Measurements from ENCODE around the gene RXYLT1. TPM values are rescaled to one million over a fixed set of nuclear protein-coding genes. Genes with fewer than 3 reads are reported as not detected.

RXYLT1 gene
- total RNA-seq, 2 donors from 2014 or later = 14.7 to 20.9 TPM

GRCh38 chr12:63811755-63812154, 32.0 kb downstream of the RXYLT1 start:
- H3K27ac Mint-ChIP-seq = peak overlapping the region in 1 of 2 donors; percentile 56
- DNase-seq (ENCODE audit: low spot score) (no peak), ATAC-seq (no peak)
- peaks cover 18 to 20% of the 10 kb centered on the region in 2 donors for H3K4me1 Mint-ChIP-seq (ENCODE audit: low read depth in 2 of 2)
- H3K36me3 Mint-ChIP-seq = no peaks in the 10 kb centered on the region
- H3K9me3 Mint-ChIP-seq = no peaks in the 10 kb centered on the region
- no peak overlapping the region for H3K4me3 Mint-ChIP-seq
- H3K27me3 Mint-ChIP-seq = peaks cover 0 to 3% of the 10 kb centered on the region in 2 donors

- peaks cover 5% of the 10 kb centered on the region for H3K36me3 Mint-ChIP-seq
- ATAC-seq = peak in 1 of 2 donors; percentile 61
- DNase-seq (ENCODE audit: low spot score) = no peak
- H3K9me3 Mint-ChIP-seq = no peaks in the 10 kb centered on the region
- H3K27ac Mint-ChIP-seq = peak overlapping the region; percentile 53 to 70
- peaks cover 3 to 6% of the 10 kb centered on the region in 2 donors for H3K27me3 Mint-ChIP-seq
- H3K4me3 Mint-ChIP-seq = peak overlapping the region; percentile 63
- peaks cover 18 to 20% of the 10 kb centered on the region in 2 donors for H3K4me1 Mint-ChIP-seq (ENCODE audit: low read depth in 2 of 2)
Observed at GRCh38 chr12:63814146-63814772, 34.5 kb downstream of the RXYLT1 start.

DNA sequence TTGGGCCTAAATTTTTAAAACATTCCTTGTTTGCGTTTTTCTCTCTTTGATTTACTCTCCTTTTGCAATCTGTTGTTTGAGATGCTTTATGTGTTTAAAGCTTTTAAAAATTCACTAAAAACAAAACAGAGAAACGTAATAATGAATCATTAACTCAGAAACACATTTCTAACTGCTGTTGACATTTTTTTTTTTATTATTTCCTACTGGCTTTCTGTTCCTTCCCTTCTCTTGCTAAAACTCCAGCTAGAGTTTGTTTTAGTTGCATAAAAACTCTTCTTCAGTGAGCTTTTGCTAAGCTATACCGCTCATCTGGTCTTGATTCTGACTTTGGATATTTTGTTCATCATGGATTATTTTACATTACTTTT, 35.8 kb downstream of the RXYLT1 start:
- H3K27ac Mint-ChIP-seq = peak overlapping the region; percentile 53 to 65
- no peaks in the 10 kb centered on the region for H3K9me3 Mint-ChIP-seq
- peaks cover 5% of the 10 kb centered on the region for H3K36me3 Mint-ChIP-seq
- H3K27me3 Mint-ChIP-seq = peaks cover 6 to 13% of the 10 kb centered on the region in 2 donors
- peak overlapping the region; percentile 63 for H3K4me3 Mint-ChIP-seq
- H3K4me1 Mint-ChIP-seq (ENCODE audit: low read depth in 2 of 2) = peaks cover 15 to 20% of the 10 kb centered on the region in 2 donors
- no peak for ATAC-seq
- no peak for DNase-seq (ENCODE audit: low spot score)

DNA sequence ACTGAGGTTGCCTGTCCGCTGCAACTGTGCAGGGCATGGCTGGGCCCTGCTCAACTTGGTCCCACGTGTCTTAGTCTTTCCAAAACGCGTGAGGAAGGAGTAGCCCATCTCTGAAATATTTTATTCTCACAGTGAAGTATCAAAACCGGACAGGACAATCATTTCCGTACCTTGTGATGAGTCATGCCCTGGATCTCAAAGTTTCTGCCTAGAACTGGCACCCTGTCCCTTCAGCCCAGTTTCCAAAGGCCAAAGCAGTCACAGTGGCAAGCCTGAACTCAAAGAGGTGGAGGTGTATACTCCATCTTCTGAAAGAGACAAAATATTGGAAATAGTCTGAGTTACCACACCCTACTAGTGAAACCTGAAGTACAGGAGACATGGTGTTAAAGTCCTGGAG, 36.3 kb downstream of the RXYLT1 start:
- peaks cover 5% of the 10 kb centered on the region for H3K36me3 Mint-ChIP-seq
- H3K27ac Mint-ChIP-seq = peak overlapping the region; percentile 53 to 65
- no peaks in the 10 kb centered on the region for H3K9me3 Mint-ChIP-seq
- H3K27me3 Mint-ChIP-seq = peaks cover 6 to 13% of the 10 kb centered on the region in 2 donors
- ATAC-seq = peak in 1 of 2 donors; percentile 48
- peaks cover 15 to 20% of the 10 kb centered on the region in 2 donors for H3K4me1 Mint-ChIP-seq (ENCODE audit: low read depth in 2 of 2)
- no peak for DNase-seq (ENCODE audit: low spot score)
- peak overlapping the region; percentile 63 for H3K4me3 Mint-ChIP-seq

DNA sequence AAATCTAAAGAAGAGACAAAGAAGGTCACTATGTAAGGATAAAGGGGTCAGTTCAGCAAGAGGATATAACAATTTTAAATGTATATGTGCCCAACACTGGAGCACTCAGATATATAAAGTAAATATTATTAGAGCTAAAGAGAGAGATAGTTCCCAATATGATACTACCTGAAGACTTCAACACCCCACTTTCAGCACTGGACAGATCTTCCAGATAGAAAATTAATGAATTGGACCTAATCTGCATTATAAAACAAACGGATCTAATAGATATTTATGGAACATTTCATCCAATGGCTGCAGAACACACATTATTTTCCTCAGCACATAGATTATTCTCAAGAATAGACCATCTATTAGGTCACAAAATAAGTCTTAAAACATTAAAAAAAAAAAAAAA, 40.7 kb downstream of the RXYLT1 start:
- ATAC-seq (no peak), DNase-seq (ENCODE audit: low spot score) (no peak)
- Mint-ChIP-seq H3K27me3 (peaks cover 21 to 25% of the 10 kb centered on the region in 2 donors), H3K4me1 (ENCODE audit: low read depth in 2 of 2) (peaks cover 6 to 18% of the 10 kb centered on the region in 2 donors), H3K9me3 (no peaks in the 10 kb centered on the region), H3K27ac (no peak overlapping the region), H3K4me3 (no peak overlapping the region), H3K36me3 (peaks cover 5% of the 10 kb centered on the region)

GRCh38 chr12:63821781-63822251, 42.1 kb downstream of the RXYLT1 start:
- no peak for DNase-seq (ENCODE audit: low spot score)
- peak; percentile 38 to 64 for ATAC-seq
- Mint-ChIP-seq H3K27me3 (peaks cover 18 to 25% of the 10 kb centered on the region in 2 donors), H3K4me1 (ENCODE audit: low read depth in 2 of 2) (peaks cover 0 to 9% of the 10 kb centered on the region in 2 donors), H3K36me3 (peaks cover 5% of the 10 kb centered on the region), H3K4me3 (peak overlapping the region; percentile 79), H3K27ac (peak overlapping the region in 1 of 2 donors; percentile 83), H3K9me3 (no peaks in the 10 kb centered on the region)

DNA sequence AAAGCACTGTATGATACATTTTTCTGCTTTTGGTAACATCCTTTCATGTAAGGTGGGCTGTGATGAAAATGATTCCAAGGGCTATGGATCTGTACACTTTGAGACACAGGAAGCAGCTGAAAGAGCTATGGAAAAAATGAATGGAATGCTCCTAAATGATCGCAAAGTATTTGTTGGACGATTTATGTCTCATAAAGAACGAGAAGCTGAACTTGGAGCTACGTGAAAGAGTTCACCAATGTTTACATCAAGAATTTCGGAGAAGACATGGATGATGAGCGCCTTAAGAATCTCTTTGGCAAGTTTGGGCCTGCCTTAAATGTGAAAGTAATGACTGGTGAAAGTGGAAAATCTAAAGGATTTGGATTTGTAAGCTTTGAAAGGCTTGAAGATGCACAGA, 42.6 kb downstream of the RXYLT1 start:
- ATAC-seq (no peak), DNase-seq (ENCODE audit: low spot score) (no peak)
- peaks cover 5% of the 10 kb centered on the region for H3K36me3 Mint-ChIP-seq
- peaks cover 0 to 9% of the 10 kb centered on the region in 2 donors for H3K4me1 Mint-ChIP-seq (ENCODE audit: low read depth in 2 of 2)
- no peak overlapping the region for H3K4me3 Mint-ChIP-seq
- no peaks in the 10 kb centered on the region for H3K9me3 Mint-ChIP-seq
- H3K27ac Mint-ChIP-seq = peak overlapping the region in 1 of 2 donors; percentile 83
- H3K27me3 Mint-ChIP-seq = peaks cover 18 to 25% of the 10 kb centered on the region in 2 donors

- Mint-ChIP-seq H3K36me3 (peaks cover 5% of the 10 kb centered on the region), H3K9me3 (no peaks in the 10 kb centered on the region), H3K27me3 (peaks cover 18 to 25% of the 10 kb centered on the region in 2 donors), H3K4me1 (ENCODE audit: low read depth in 2 of 2) (peaks cover 0 to 9% of the 10 kb centered on the region in 2 donors), H3K4me3 (no peak overlapping the region), H3K27ac (no peak overlapping the region)
- ATAC-seq (peak in 1 of 2 donors; percentile 43), DNase-seq (ENCODE audit: low spot score) (no peak)
Observed at GRCh38 chr12:63823040-63823439, 43.3 kb downstream of the RXYLT1 start.

- no peak overlapping the region for H3K4me3 Mint-ChIP-seq
- H3K4me1 Mint-ChIP-seq (ENCODE audit: low read depth in 2 of 2) = peaks cover 0 to 9% of the 10 kb centered on the region in 2 donors
- DNase-seq (ENCODE audit: low spot score) (no peak), ATAC-seq (no peak)
- no peaks in the 10 kb centered on the region for H3K36me3 Mint-ChIP-seq
- H3K27ac Mint-ChIP-seq = no peak overlapping the region
- no peaks in the 10 kb centered on the region for H3K9me3 Mint-ChIP-seq
- peaks cover 21 to 22% of the 10 kb centered on the region in 2 donors for H3K27me3 Mint-ChIP-seq
Observed at GRCh38 chr12:63826006-63826585, 46.4 kb downstream of the RXYLT1 start.

DNA sequence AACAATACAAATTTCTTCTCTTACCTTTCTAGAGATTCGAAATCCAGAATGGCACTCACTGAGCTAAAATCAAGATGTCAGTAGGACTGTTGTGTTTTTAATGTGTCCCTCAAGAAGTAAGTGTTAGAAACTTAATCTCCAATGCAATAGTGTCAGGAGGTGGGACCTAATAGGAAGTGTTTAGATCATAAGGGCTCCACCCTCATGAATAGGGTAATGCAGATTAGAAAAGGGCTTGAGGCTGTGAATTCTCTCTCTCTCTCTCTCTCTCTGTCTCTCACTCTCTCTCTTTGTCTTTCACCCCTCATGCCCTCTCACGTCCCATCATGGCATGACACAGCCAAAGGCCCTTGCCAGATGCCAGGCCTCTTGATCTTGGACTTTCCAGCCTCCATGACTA, 49.2 kb downstream of the RXYLT1 start:
- Mint-ChIP-seq H3K4me3 (no peak overlapping the region), H3K27me3 (peaks cover 14 to 16% of the 10 kb centered on the region in 2 donors), H3K27ac (no peak overlapping the region), H3K9me3 (no peaks in the 10 kb centered on the region), H3K36me3 (no peaks in the 10 kb centered on the region), H3K4me1 (ENCODE audit: low read depth in 2 of 2) (no peaks in the 10 kb centered on the region)
- DNase-seq (ENCODE audit: low spot score) (no peak), ATAC-seq (no peak)

DNA sequence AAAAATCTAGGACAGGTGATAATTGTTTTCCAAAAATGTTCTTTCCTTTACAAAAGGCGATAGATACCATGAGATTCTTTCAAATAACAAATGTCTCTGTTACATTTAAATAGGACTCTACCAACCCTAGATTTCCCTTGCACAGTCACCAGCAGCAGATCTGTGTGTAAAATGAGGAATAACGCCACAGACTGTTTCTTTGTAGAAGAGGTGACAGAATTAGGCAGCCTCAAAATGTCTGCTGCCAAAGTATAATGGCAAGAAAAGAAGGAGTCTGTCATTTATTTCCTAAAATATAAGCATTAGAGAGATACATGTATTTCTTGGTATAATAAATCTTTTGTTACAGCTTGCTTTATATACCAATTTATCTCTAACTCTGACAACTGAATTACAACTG, 56.3 kb downstream of the RXYLT1 start:
- H3K27me3 Mint-ChIP-seq = peaks cover 13 to 15% of the 10 kb centered on the region in 2 donors
- DNase-seq (ENCODE audit: low spot score) (no peak), ATAC-seq (no peak)
- no peaks in the 10 kb centered on the region for H3K36me3 Mint-ChIP-seq
- H3K9me3 Mint-ChIP-seq = no peaks in the 10 kb centered on the region
- no peaks in the 10 kb centered on the region for H3K4me1 Mint-ChIP-seq (ENCODE audit: low read depth in 2 of 2)
- no peak overlapping the region for H3K27ac Mint-ChIP-seq
- no peak overlapping the region for H3K4me3 Mint-ChIP-seq

GRCh38 chr12:63836936-63837335, 57.2 kb downstream of the RXYLT1 start:
- Mint-ChIP-seq H3K9me3 (no peaks in the 10 kb centered on the region), H3K4me3 (no peak overlapping the region), H3K27ac (no peak overlapping the region), H3K27me3 (peaks cover 13 to 15% of the 10 kb centered on the region in 2 donors), H3K4me1 (ENCODE audit: low read depth in 2 of 2) (no peaks in the 10 kb centered on the region), H3K36me3 (no peaks in the 10 kb centered on the region)
- no peak for ATAC-seq
- no peak for DNase-seq (ENCODE audit: low spot score)

- ATAC-seq (no peak), DNase-seq (ENCODE audit: low spot score) (no peak)
- Mint-ChIP-seq H3K27ac (no peak overlapping the region), H3K36me3 (no peaks in the 10 kb centered on the region), H3K4me3 (no peak overlapping the region), H3K27me3 (peaks cover 7 to 10% of the 10 kb centered on the region in 2 donors), H3K4me1 (ENCODE audit: low read depth in 2 of 2) (no peaks in the 10 kb centered on the region), H3K9me3 (no peaks in the 10 kb centered on the region)
Observed at GRCh38 chr12:63838411-63838810, 58.7 kb downstream of the RXYLT1 start.

DNA sequence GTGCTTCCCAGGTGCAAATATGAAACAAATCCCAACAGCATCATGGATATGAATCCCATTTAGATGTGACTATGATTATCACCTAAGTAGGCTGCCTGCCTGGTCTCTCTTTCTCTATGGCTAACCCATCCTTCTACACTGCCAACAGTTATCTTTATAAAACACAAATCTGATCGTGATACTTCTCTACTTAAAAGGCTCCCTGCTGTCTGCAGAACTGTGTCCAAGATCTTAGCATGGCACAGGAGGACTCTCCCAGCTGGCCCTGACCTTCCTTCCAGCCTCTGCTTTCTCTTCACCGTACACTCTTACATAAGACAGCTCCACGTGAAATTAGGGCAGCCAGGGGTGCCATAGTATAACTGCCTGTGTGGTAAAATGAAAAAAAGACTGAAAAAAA, 61.3 kb downstream of the RXYLT1 start:
- Mint-ChIP-seq H3K27ac (no peak overlapping the region), H3K4me1 (ENCODE audit: low read depth in 2 of 2) (peaks cover 5% of the 10 kb centered on the region in 2 donors), H3K9me3 (no peaks in the 10 kb centered on the region), H3K36me3 (no peaks in the 10 kb centered on the region), H3K4me3 (no peak overlapping the region), H3K27me3 (peaks cover 19 to 23% of the 10 kb centered on the region in 2 donors)
- no peak for ATAC-seq
- DNase-seq (ENCODE audit: low spot score) = no peak
